ENCODE data around the gene ANKRD55. TPM values are rescaled to one million over a fixed set of nuclear protein-coding genes. Genes with fewer than 3 reads are reported as not detected.

Gene ANKRD55
- total RNA-seq, 4 donors from 2014 or later = 0.95 TPM; not detected in 3

- H3K9me3 ChIP-seq = no peaks in the 10 kb centered on the region
- peaks cover 0 to 22% (median 4%) of the 10 kb centered on the region in 4 donors for H3K4me1 ChIP-seq
- H3K36me3 ChIP-seq = no peaks in the 10 kb centered on the region
- WGBS, 2 donors (ENCODE audit: low coverage in 1 of 2) = 48 to 76% methylated on average over 3 of the region's 3 CpGs
- intact Hi-C loops (cut with DNase I; ENCODE audit: low total_unique reads) (no loop called here), in situ Hi-C loops (cut with MboI; ENCODE audit: low pct_ligation_motif_present in 1 of 4, low pct_unique_long_range_greater_than_20kb in 1 of 4, low sequenced_read_pairs in 3 of 4) (no loop called here)
- no peak overlapping the region for H3K27ac ChIP-seq
- H3K4me3 ChIP-seq = no peak overlapping the region
- H3K27me3 ChIP-seq = no peaks in the 10 kb centered on the region
- no peak for DNase-seq
- TF ChIP-seq POLR2A (IDR thresholded peaks at IDR 0.05) (no peak), CTCF (IDR thresholded peaks at IDR 0.05) (no peak), EP300 (IDR thresholded peaks at IDR 0.05; ENCODE audit: low read depth) (no peak), POLR2AphosphoS5 (IDR thresholded peaks at IDR 0.05) (no peak)
These were observed 177.3 kb downstream of the ANKRD55 start for GRCh38 chr5:56055859-56056258.

GRCh38 chr5:56055287-56055686, 177.8 kb downstream of the ANKRD55 start:
- no peak overlapping the region for H3K4me3 ChIP-seq
- H3K36me3 ChIP-seq = no peaks in the 10 kb centered on the region
- no peak for TF ChIP-seq POLR2A (IDR thresholded peaks at IDR 0.05)
- TF ChIP-seq EP300 (IDR thresholded peaks at IDR 0.05; ENCODE audit: low read depth) = no peak
- TF ChIP-seq CTCF (IDR thresholded peaks at IDR 0.05) = no peak
- TF ChIP-seq POLR2AphosphoS5 (IDR thresholded peaks at IDR 0.05) = no peak
- H3K27ac ChIP-seq = no peak overlapping the region
- WGBS, 2 donors (ENCODE audit: low coverage in 1 of 2) = 60 to 65% methylated on average over 1 of the region's 1 CpG
- H3K4me1 ChIP-seq = peaks cover 0 to 28% (median 5%) of the 10 kb centered on the region in 4 donors
- H3K9me3 ChIP-seq = no peaks in the 10 kb centered on the region
- intact Hi-C loops (cut with DNase I; ENCODE audit: low total_unique reads) = no loop called here
- no peaks in the 10 kb centered on the region for H3K27me3 ChIP-seq
- DNase-seq = no peak
- in situ Hi-C loops (cut with MboI; ENCODE audit: low pct_ligation_motif_present in 1 of 4, low pct_unique_long_range_greater_than_20kb in 1 of 4, low sequenced_read_pairs in 3 of 4) = no loop called here

GRCh38 chr5:56054666-56055065, 178.5 kb downstream of the ANKRD55 start:
- intact Hi-C loops (cut with DNase I; ENCODE audit: low total_unique reads) (no loop called here), in situ Hi-C loops (cut with MboI; ENCODE audit: low pct_ligation_motif_present in 1 of 4, low pct_unique_long_range_greater_than_20kb in 1 of 4, low sequenced_read_pairs in 3 of 4) (no loop called here)
- Histone ChIP-seq H3K9me3 (no peaks in the 10 kb centered on the region), H3K4me3 (no peak overlapping the region), H3K27ac (no peak overlapping the region), H3K36me3 (no peaks in the 10 kb centered on the region), H3K27me3 (no peaks in the 10 kb centered on the region), H3K4me1 (peaks cover 0 to 32% (median 6%) of the 10 kb centered on the region in 4 donors)
- no peak for DNase-seq
- TF ChIP-seq CTCF (IDR thresholded peaks at IDR 0.05) (no peak), POLR2A (IDR thresholded peaks at IDR 0.05) (no peak), POLR2AphosphoS5 (IDR thresholded peaks at IDR 0.05) (no peak), EP300 (IDR thresholded peaks at IDR 0.05; ENCODE audit: low read depth) (no peak)
- WGBS, 2 donors (ENCODE audit: low coverage in 1 of 2) = 78 to 84% methylated on average over 1 to 2 of the region's 2 CpGs

GRCh38 chr5:56053363-56053762, 179.8 kb downstream of the ANKRD55 start:
- H3K36me3 ChIP-seq = no peaks in the 10 kb centered on the region
- in situ Hi-C loops (cut with MboI; ENCODE audit: low pct_ligation_motif_present in 1 of 4, low pct_unique_long_range_greater_than_20kb in 1 of 4, low sequenced_read_pairs in 3 of 4) = no loop called here
- peaks cover 0 to 26% (median 3%) of the 10 kb centered on the region in 4 donors for H3K4me1 ChIP-seq
- no peak overlapping the region for H3K4me3 ChIP-seq
- 95% methylated on average over 4 of the region's 4 CpGs; no CpG with 5 or more reads in 1 of the 2 donors for WGBS, 2 donors (ENCODE audit: low coverage in 1 of 2)
- TF ChIP-seq POLR2A (IDR thresholded peaks at IDR 0.05) = no peak
- TF ChIP-seq EP300 (IDR thresholded peaks at IDR 0.05; ENCODE audit: low read depth) = no peak
- TF ChIP-seq POLR2AphosphoS5 (IDR thresholded peaks at IDR 0.05) = no peak
- no peak for TF ChIP-seq CTCF (IDR thresholded peaks at IDR 0.05)
- H3K9me3 ChIP-seq = no peaks in the 10 kb centered on the region
- DNase-seq = no peak
- H3K27ac ChIP-seq = no peak overlapping the region
- H3K27me3 ChIP-seq = no peaks in the 10 kb centered on the region
- intact Hi-C loops (cut with DNase I; ENCODE audit: low total_unique reads) = no loop called here

Data from transverse colon (tissue), 4 donors.